GM23338 (cell line): ENCODE results near the gene FZD7. TPM values are rescaled to one million over a fixed set of nuclear protein-coding genes. Genes with fewer than 3 reads are reported as not detected.

ENCODE experiments used
- ATAC-seq: fragments of 200-7000 bp; cut with Tn5 transposase; 3 replicates; pipeline ENCODE4 v1.9.1; 2020
- DNase-seq: peaks from one replicate; pipeline ENCODE4 v3.0.0-alpha.2; 2015; ENCODE audit warnings: low spot score
- H2AFZ ChIP-seq: fragments of 200-600 bp; sonication (generic); 2 replicates; pipeline ENCODE4 v1.8.0; 2016; ENCODE audit warnings: antibody characterized with exemption, mild to moderate bottlenecking, moderate library complexity
- H3F3A ChIP-seq: fragments of 200-600 bp; sonication (generic); replicated peaks from 2 replicates; pipeline ENCODE4 v1.8.0; 2017; ENCODE audit warnings: antibody characterized with exemption, mixed run types, low read depth
- H3K27ac ChIP-seq: fragments of 200-600 bp; sonication (generic); 2 replicates; pipeline ENCODE4 v1.6.1; 2016; ENCODE audit warnings: low read depth
- H3K27me3 ChIP-seq: fragments of 200-600 bp; sonication (generic); 2 replicates; pipeline ENCODE4 v1.8.0; 2016; ENCODE audit warnings: mild to moderate bottlenecking, mixed run types, moderate library complexity; ENCODE audit not compliant: insufficient read depth
- H3K36me3 ChIP-seq: fragments of 200-600 bp; sonication (generic); 2 replicates; pipeline ENCODE4 v1.8.0; 2016; ENCODE audit warnings: mild to moderate bottlenecking; ENCODE audit not compliant: insufficient read depth
- H3K4me1 ChIP-seq: fragments of 200-600 bp; sonication (generic); 2 replicates; pipeline ENCODE4 v1.8.0; 2016; ENCODE audit warnings: mild to moderate bottlenecking, moderate library complexity; ENCODE audit not compliant: insufficient read depth
- H3K4me2 ChIP-seq: fragments of 200-600 bp; sonication (generic); 2 replicates; pipeline ENCODE4 v1.7.1; 2017; ENCODE audit warnings: mixed run types
- H3K4me3 ChIP-seq: fragments of 200-600 bp; sonication (generic); 2 replicates; pipeline ENCODE4 v1.6.1; 2016; ENCODE audit warnings: mixed run types
- H3K79me2 ChIP-seq: fragments of 200-600 bp; sonication (generic); replicated peaks from 2 replicates; pipeline ENCODE4 v1.8.0; 2017; ENCODE audit warnings: mild to moderate bottlenecking; ENCODE audit not compliant: insufficient read depth
- H3K9me2 ChIP-seq: fragments of 200-600 bp; sonication (generic); 2 replicates; pipeline ENCODE4 v1.8.0; 2017; ENCODE audit not compliant: insufficient read depth
- H4K20me1 ChIP-seq: fragments of 200-600 bp; sonication (generic); replicated peaks from 2 replicates; pipeline ENCODE4 v1.8.0; 2017; ENCODE audit warnings: mild to moderate bottlenecking; ENCODE audit not compliant: insufficient read depth
- H3K27ac Mint-ChIP-seq: 2 replicates; pipeline ENCODE4 v1.8.0; 2020; ENCODE audit warnings: inconsistent platforms, mild to moderate bottlenecking, moderate library complexity, mixed read lengths
- H3K27me3 Mint-ChIP-seq: 3 replicates; pipeline ENCODE4 v1.8.0; 2022; ENCODE audit warnings: low read depth, mild to moderate bottlenecking, moderate library complexity, mixed read lengths, inconsistent platforms; ENCODE audit not compliant: insufficient read depth, poor library complexity
- H3K36me3 Mint-ChIP-seq: 3 replicates; pipeline ENCODE4 v1.8.0; 2021; ENCODE audit warnings: low read depth, mild to moderate bottlenecking, inconsistent platforms, moderate library complexity, mixed read lengths
- H3K4me1 Mint-ChIP-seq: 3 replicates; pipeline ENCODE4 v1.8.0; 2020; ENCODE audit warnings: mild to moderate bottlenecking, inconsistent platforms, mixed read lengths
- H3K4me3 Mint-ChIP-seq: 3 replicates; pipeline ENCODE4 v1.8.0; 2021; ENCODE audit warnings: moderate library complexity, mild to moderate bottlenecking, inconsistent platforms, mixed read lengths
- H3K9me3 Mint-ChIP-seq: 3 replicates; pipeline ENCODE4 v1.8.0; 2020; ENCODE audit warnings: moderate library complexity, mild to moderate bottlenecking, inconsistent platforms, mixed read lengths
- CREB1 ChIP-seq: fragments of 250-450 bp; sonication (Bioruptor Pico); IDR thresholded peaks from 2 replicates; pipeline ENCODE4 v1.5.0; 2020; ENCODE audit warnings: low read depth, mild to moderate bottlenecking, moderate library complexity
- JUNB ChIP-seq: IDR thresholded peaks from one replicate; pipeline ENCODE4 v1.6.1; 2016; ENCODE audit warnings: antibody characterized with exemption; ENCODE audit not compliant: unreplicated experiment
- NANOG ChIP-seq: IDR thresholded peaks from 2 replicates; pipeline ENCODE4 v1.6.1; 2016; ENCODE audit warnings: antibody characterized with exemption, borderline replicate concordance
- POLR2AphosphoS5 ChIP-seq: IDR thresholded peaks from 2 replicates; pipeline ENCODE4 v1.6.1; 2016; ENCODE audit warnings: antibody characterized with exemption, low read depth
- ZNF114 ChIP-seq: fragments of 250-450 bp; sonication (Bioruptor Pico); IDR thresholded peaks from 2 replicates; pipeline ENCODE4 v1.5.0; 2020; ENCODE audit warnings: mild to moderate bottlenecking, moderate library complexity
- ZNF331 ChIP-seq: fragments of 250-450 bp; sonication (Bioruptor Pico); IDR thresholded peaks from 2 replicates; pipeline ENCODE4 v1.5.0; 2020; ENCODE audit warnings: low read depth, mild to moderate bottlenecking, moderate library complexity
- ZNF462 ChIP-seq: fragments of 250-450 bp; sonication (Bioruptor Pico); IDR thresholded peaks from 2 replicates; pipeline ENCODE4 v1.5.0; 2020; ENCODE audit warnings: mild to moderate bottlenecking, moderate library complexity
- polyA plus RNA-seq: library from polyadenylated mRNA; unstranded; fragments of >200 nt; fragmentation: Nextera tagmentation; extraction: Ambion mirVana; gene quantifications from 2 replicates; pipeline ENCODE4 v1.2.1, GENCODE V29; 2016
- total RNA-seq: library from RNA; depleted of rRNA; stranded (reverse); fragments of >200 nt; shearing (Covaris generic); gene quantifications from 2 replicates; pipeline ENCODE4 v1.2.3, GENCODE V29; 2014
- TF ChIP-seq, protein P1 (sequence below): IDR thresholded peaks from 2 replicates; pipeline ENCODE4 v1.6.1; 2016; ENCODE audit warnings: antibody characterized with exemption
- TF ChIP-seq, protein P2 (sequence below): IDR thresholded peaks from one replicate; pipeline ENCODE4 v1.6.1; 2018; ENCODE audit warnings: antibody characterized with exemption; ENCODE audit not compliant: unreplicated experiment

Gene FZD7
- total and polyA plus RNA-seq, 2 experiments from 2014 or later = 164 to 435 TPM

DNA sequence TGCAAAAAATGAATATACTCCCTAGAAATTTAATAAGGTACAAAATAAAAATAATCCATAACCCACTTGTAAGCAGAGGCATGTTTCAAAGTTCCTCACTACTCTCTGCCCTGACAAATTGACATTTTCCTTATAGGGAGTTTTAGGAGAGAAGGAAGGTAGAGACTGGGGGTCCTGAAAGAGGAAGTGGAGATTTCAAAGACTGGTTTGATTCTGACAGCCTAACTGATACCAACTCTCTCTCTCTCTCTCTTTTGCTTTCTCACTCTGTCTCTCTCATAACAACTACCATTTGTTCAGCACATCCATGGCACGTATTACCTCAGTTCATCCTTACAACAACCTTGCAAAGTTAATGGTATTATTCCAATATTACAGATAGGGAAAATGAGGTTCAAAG is 18.6 kb downstream of the FZD7 start:
- H3K27me3 ChIP-seq = no peaks in the 10 kb centered on the region
- H3K27ac ChIP-seq = no peak overlapping the region
- no peaks in the 10 kb centered on the region for H4K20me1 ChIP-seq
- DNase-seq (no peak), ATAC-seq (peak; percentile 19)
- TF ChIP-seq JUNB = no peak
- no peak for TF ChIP-seq ZNF462 (CRISPR knock-in tag)
- no peak for TF ChIP-seq ZNF114 (CRISPR knock-in tag)
- no peak for TF ChIP-seq CREB1 (CRISPR knock-in tag)
- TF ChIP-seq POLR2AphosphoS5 = no peak
- TF ChIP-seq, protein P1, sequence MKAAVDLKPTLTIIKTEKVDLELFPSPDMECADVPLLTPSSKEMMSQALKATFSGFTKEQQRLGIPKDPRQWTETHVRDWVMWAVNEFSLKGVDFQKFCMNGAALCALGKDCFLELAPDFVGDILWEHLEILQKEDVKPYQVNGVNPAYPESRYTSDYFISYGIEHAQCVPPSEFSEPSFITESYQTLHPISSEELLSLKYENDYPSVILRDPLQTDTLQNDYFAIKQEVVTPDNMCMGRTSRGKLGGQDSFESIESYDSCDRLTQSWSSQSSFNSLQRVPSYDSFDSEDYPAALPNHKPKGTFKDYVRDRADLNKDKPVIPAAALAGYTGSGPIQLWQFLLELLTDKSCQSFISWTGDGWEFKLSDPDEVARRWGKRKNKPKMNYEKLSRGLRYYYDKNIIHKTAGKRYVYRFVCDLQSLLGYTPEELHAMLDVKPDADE = no peak
- TF ChIP-seq ZNF331 = no peak
- TF ChIP-seq NANOG = no peak
- TF ChIP-seq, protein P2, sequence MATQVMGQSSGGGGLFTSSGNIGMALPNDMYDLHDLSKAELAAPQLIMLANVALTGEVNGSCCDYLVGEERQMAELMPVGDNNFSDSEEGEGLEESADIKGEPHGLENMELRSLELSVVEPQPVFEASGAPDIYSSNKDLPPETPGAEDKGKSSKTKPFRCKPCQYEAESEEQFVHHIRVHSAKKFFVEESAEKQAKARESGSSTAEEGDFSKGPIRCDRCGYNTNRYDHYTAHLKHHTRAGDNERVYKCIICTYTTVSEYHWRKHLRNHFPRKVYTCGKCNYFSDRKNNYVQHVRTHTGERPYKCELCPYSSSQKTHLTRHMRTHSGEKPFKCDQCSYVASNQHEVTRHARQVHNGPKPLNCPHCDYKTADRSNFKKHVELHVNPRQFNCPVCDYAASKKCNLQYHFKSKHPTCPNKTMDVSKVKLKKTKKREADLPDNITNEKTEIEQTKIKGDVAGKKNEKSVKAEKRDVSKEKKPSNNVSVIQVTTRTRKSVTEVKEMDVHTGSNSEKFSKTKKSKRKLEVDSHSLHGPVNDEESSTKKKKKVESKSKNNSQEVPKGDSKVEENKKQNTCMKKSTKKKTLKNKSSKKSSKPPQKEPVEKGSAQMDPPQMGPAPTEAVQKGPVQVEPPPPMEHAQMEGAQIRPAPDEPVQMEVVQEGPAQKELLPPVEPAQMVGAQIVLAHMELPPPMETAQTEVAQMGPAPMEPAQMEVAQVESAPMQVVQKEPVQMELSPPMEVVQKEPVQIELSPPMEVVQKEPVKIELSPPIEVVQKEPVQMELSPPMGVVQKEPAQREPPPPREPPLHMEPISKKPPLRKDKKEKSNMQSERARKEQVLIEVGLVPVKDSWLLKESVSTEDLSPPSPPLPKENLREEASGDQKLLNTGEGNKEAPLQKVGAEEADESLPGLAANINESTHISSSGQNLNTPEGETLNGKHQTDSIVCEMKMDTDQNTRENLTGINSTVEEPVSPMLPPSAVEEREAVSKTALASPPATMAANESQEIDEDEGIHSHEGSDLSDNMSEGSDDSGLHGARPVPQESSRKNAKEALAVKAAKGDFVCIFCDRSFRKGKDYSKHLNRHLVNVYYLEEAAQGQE = no peak
- no peak overlapping the region for H3K4me3 ChIP-seq
- H3K4me1 Mint-ChIP-seq = peaks cover 32% of the 10 kb centered on the region
- no peaks in the 10 kb centered on the region for H3K9me3 Mint-ChIP-seq
- H3K4me3 Mint-ChIP-seq = no peak overlapping the region
- H3F3A ChIP-seq = no peaks in the 10 kb centered on the region; the same call in 1 of the 2 replicates
- H3K36me3 ChIP-seq = no peaks in the 10 kb centered on the region
- H3K27ac Mint-ChIP-seq = no peak overlapping the region
- H3K79me2 ChIP-seq = no peaks in the 10 kb centered on the region
- H3K9me2 ChIP-seq = no peaks in the 10 kb centered on the region
- peak overlapping the region; percentile 46 for H3K4me2 ChIP-seq
- peaks cover 9% of the 10 kb centered on the region for H3K27me3 Mint-ChIP-seq
- H3K36me3 Mint-ChIP-seq = no peaks in the 10 kb centered on the region
- peaks cover 29% of the 10 kb centered on the region for H3K4me1 ChIP-seq
- H2AFZ ChIP-seq = peak overlapping the region; percentile 2; the same call in 1 of the 2 replicates
